SK-N-SH (cell line): ENCODE results near the gene BRS3. TPM values are rescaled to one million over a fixed set of nuclear protein-coding genes. Genes with fewer than 3 reads are reported as not detected.

Experiments
- CTCF ChIA-PET: fragments of 300-600, 350-600 bp; formaldehyde crosslinking; extraction: SDS; loops from one replicate; lab custom pipeline; 2021; lab: Yijun Ruan, JAX
- POLR2A ChIA-PET: fragments of 350-600 bp; sonication (Branson Sonifier 250); formaldehyde crosslinking; extraction: SDS; loops from one replicate; lab custom pipeline; 2020; ENCODE audit warnings: antibody characterized with exemption, inconsistent platforms; lab: Yijun Ruan, JAX
- DNase-seq: peaks from one replicate; pipeline ENCODE4 v3.0.0; 2012
- H2AFZ ChIP-seq: fragments of 200-600 bp; sonication (generic); 2 replicates; pipeline ENCODE4 v1.8.1; 2016; ENCODE audit warnings: antibody characterized with exemption, mild to moderate bottlenecking, low read depth
- H3F3A ChIP-seq: fragments of 200-600 bp; sonication (generic); replicated peaks from 2 replicates; pipeline ENCODE3; 2016; ENCODE audit warnings: antibody characterized with exemption, mild to moderate bottlenecking; ENCODE audit not compliant: insufficient read depth
- H3K27ac ChIP-seq, 2 experiments: fragments of 200-500 bp in 1 of 2; fragments of 200-600 bp in 1 of 2; sonication (Bioruptor generic) in 1 of 2; sonication (generic), shearing (Covaris generic) in 1 of 2; 2 replicates each; pipeline versions ENCODE4 v1.5.1 to v1.6.1; 2014 to 2016; ENCODE audit warnings: low read depth in 2 of 2, inconsistent platforms in 1 of 2, low read length in 1 of 2, mild to moderate bottlenecking in 1 of 2, mixed read lengths in 1 of 2
- H3K27me3 ChIP-seq: fragments of 200-600 bp; sonication (generic), shearing (Covaris generic); 2 replicates; pipeline ENCODE4 v1.6.1; 2016; ENCODE audit warnings: mixed run types; ENCODE audit not compliant: insufficient read depth
- H3K36me3 ChIP-seq, 2 experiments: fragments of 200-500 bp in 1 of 2; fragments of 200-600 bp in 1 of 2; sonication (Bioruptor generic) in 1 of 2; sonication (generic) in 1 of 2; replicated peaks in 1 of 2; 2 replicates each; pipeline versions ENCODE3 to v1.5.1; 2014 to 2016; ENCODE audit warnings: low read length in 1 of 2, mild to moderate bottlenecking in 1 of 2; ENCODE audit not compliant: insufficient read depth in 2 of 2, control insufficient read depth in 1 of 2
- H3K4me1 ChIP-seq, 2 experiments: fragments of 200-500 bp in 1 of 2; fragments of 200-600 bp in 1 of 2; sonication (Bioruptor generic) in 1 of 2; sonication (generic), shearing (Covaris generic) in 1 of 2; 2 replicates each; pipeline versions ENCODE4 v1.5.1 to v1.6.1; 2014 to 2016; ENCODE audit warnings: low read depth in 1 of 2, low read length in 1 of 2, mixed run types in 1 of 2; ENCODE audit not compliant: insufficient read depth in 2 of 2, control insufficient read depth in 1 of 2
- H3K4me2 ChIP-seq: fragments of 200-600 bp; sonication (generic), shearing (Covaris generic); 2 replicates; pipeline ENCODE4 v1.6.1; 2017; ENCODE audit warnings: mixed run types
- H3K4me3 ChIP-seq, 2 experiments: fragments of 200-500 bp in 1 of 2; fragments of 200-600 bp in 1 of 2; sonication (Bioruptor generic) in 1 of 2; sonication (generic), shearing (Covaris generic) in 1 of 2; 2 replicates each; pipeline versions ENCODE4 v1.5.1 to v1.8.1; 2014 to 2016; ENCODE audit warnings: low read depth in 2 of 2, inconsistent platforms in 1 of 2, low read length in 1 of 2, mild to moderate bottlenecking in 1 of 2, mixed read lengths in 1 of 2, moderate library complexity in 1 of 2
- H3K79me2 ChIP-seq: fragments of 200-600 bp; sonication (generic); 2 replicates; pipeline ENCODE4 v1.8.1; 2017; ENCODE audit warnings: mild to moderate bottlenecking; ENCODE audit not compliant: insufficient read depth
- H3K9ac ChIP-seq: fragments of 200-600 bp; sonication (generic); 2 replicates; pipeline ENCODE4 v1.6.1; 2017; ENCODE audit warnings: mixed run types
- H3K9me2 ChIP-seq: fragments of 200-600 bp; sonication (generic); 2 replicates; pipeline ENCODE4 v1.6.1; 2017; ENCODE audit warnings: mixed run types
- H3K9me3 ChIP-seq: fragments of 200-600 bp; sonication (generic); 2 replicates; pipeline ENCODE4 v1.6.1; 2017; ENCODE audit warnings: mixed run types, mild to moderate bottlenecking, moderate library complexity
- H4K20me1 ChIP-seq: fragments of 200-600 bp; sonication (generic); 2 replicates; pipeline ENCODE4 v1.6.1; 2017; ENCODE audit warnings: mild to moderate bottlenecking, mixed run types; ENCODE audit not compliant: insufficient read depth
- EZH2phosphoT487 ChIP-seq: fragments of 200-600 bp; sonication (generic); IDR thresholded peaks from 2 replicates; pipeline ENCODE4 v1.6.1; 2017; ENCODE audit warnings: low read depth, mixed run types, mild to moderate bottlenecking, antibody characterized with exemption, moderate library complexity, borderline replicate concordance
- FOSL2 ChIP-seq: IDR thresholded peaks from 2 replicates; pipeline ENCODE4 v1.4.0; 2012; ENCODE audit warnings: low read depth, mild to moderate bottlenecking, moderate library complexity, borderline replicate concordance
- GABPA ChIP-seq: IDR thresholded peaks from 2 replicates; pipeline ENCODE4 v1.4.0; 2012; ENCODE audit warnings: low read depth, mild to moderate bottlenecking
- MEF2A ChIP-seq: IDR thresholded peaks from 2 replicates; pipeline ENCODE4 v1.4.0; 2012; ENCODE audit warnings: low read depth, borderline replicate concordance
- NRF1 ChIP-seq: IDR thresholded peaks from 2 replicates; pipeline ENCODE4 v1.6.1; 2012; ENCODE audit warnings: low read depth, mild to moderate bottlenecking, low read length
- PBX3 ChIP-seq: IDR thresholded peaks from 2 replicates; pipeline ENCODE4; 2012
- POLR2AphosphoS5 ChIP-seq: IDR thresholded peaks from 2 replicates; pipeline ENCODE4 v1.6.1; 2012; ENCODE audit warnings: low read depth, low read length
- RCOR1 ChIP-seq: fragments of 150-350 bp; IDR thresholded peaks from 2 replicates; pipeline ENCODE4 v1.6.1; 2017; ENCODE audit warnings: antibody characterized with exemption, low read length
- RFX5 ChIP-seq: IDR thresholded peaks from 2 replicates; pipeline ENCODE4 v1.6.1; 2012; ENCODE audit warnings: mild to moderate bottlenecking, improper control_type of control experiment, low read length
- SIN3A ChIP-seq: IDR thresholded peaks from 2 replicates; pipeline ENCODE4 v1.6.1; 2012; ENCODE audit warnings: low read depth, mild to moderate bottlenecking, low read length, moderate library complexity, borderline replicate concordance
- TEAD4 ChIP-seq: IDR thresholded peaks from 2 replicates; pipeline ENCODE4 v1.4.0; 2012; ENCODE audit warnings: mild to moderate bottlenecking, borderline replicate concordance; ENCODE audit not compliant: insufficient read depth
- YY1 ChIP-seq: IDR thresholded peaks from 2 replicates; pipeline ENCODE4 v1.4.0; 2012; ENCODE audit warnings: low read depth, mild to moderate bottlenecking
- ZBTB33 ChIP-seq: IDR thresholded peaks from 2 replicates; pipeline ENCODE4 v1.4.0; 2012; ENCODE audit warnings: low read depth, borderline replicate concordance
- WGBS: methylation state at CpG from one replicate; pipeline ENCODE4 v1.1.6; 2017; ENCODE audit warnings: low lambda C conversion rate; 5-methylcytosine and 5-hydroxymethylcytosine counted together
- polyA plus RNA-seq, 3 experiments: library from polyadenylated mRNA; depleted of rRNA; stranded (reverse); fragments of >200 nt; gene quantifications; 2 replicates each; pipeline ENCODE4 v1.2.3, GENCODE V29; 2012
- TF ChIP-seq, protein P1 (sequence below): fragments of 150-350 bp; IDR thresholded peaks from 2 replicates; pipeline ENCODE4 v1.6.1; 2016; ENCODE audit warnings: mild to moderate bottlenecking, low read depth, low read length
- TF ChIP-seq, protein P2 (sequence below): IDR thresholded peaks from 2 replicates; pipeline ENCODE4 v1.4.0; 2012; ENCODE audit warnings: low read depth, borderline replicate concordance

BRS3 gene
- polyA plus RNA-seq, 1 of the 3 experiments (the other 2 are of a cell fraction) = not detected

- Histone ChIP-seq H2AFZ (no peak overlapping the region), H3K4me3 (no peak overlapping the region)
- POLR2A ChIA-PET = no interaction called here
Measured at GRCh38 chrX:136467303-136467702, 20.4 kb upstream of the BRS3 start.

GRCh38 chrX:136468391-136469103 lies 19.2 kb upstream of the BRS3 start:
- no peak overlapping the region for H3K4me3 ChIP-seq
- no peaks in the 10 kb centered on the region for H4K20me1 ChIP-seq
- no peak for DNase-seq
- ChIA-PET CTCF (no interaction called here), POLR2A (no interaction called here)
- no peak overlapping the region for H3K4me2 ChIP-seq
- H3F3A ChIP-seq = no peaks in the 10 kb centered on the region
- H3K9me3 ChIP-seq = no peaks in the 10 kb centered on the region
- H3K36me3 ChIP-seq = no peaks in the 10 kb centered on the region
- no peak overlapping the region for H2AFZ ChIP-seq
- 41% methylated on average over 2 of the region's 2 CpGs for WGBS
- H3K27ac ChIP-seq = no peak overlapping the region
- TF ChIP-seq SIN3A = no peak
- TF ChIP-seq PBX3 = no peak
- TF ChIP-seq NRF1 = no peak
- TF ChIP-seq POLR2AphosphoS5 = no peak
- no peak for TF ChIP-seq FOSL2
- TF ChIP-seq GABPA = no peak
- TF ChIP-seq, protein P1, sequence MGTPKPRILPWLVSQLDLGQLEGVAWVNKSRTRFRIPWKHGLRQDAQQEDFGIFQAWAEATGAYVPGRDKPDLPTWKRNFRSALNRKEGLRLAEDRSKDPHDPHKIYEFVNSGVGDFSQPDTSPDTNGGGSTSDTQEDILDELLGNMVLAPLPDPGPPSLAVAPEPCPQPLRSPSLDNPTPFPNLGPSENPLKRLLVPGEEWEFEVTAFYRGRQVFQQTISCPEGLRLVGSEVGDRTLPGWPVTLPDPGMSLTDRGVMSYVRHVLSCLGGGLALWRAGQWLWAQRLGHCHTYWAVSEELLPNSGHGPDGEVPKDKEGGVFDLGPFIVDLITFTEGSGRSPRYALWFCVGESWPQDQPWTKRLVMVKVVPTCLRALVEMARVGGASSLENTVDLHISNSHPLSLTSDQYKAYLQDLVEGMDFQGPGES = no peak
- TF ChIP-seq RCOR1 = no peak
- no peak for TF ChIP-seq RFX5
- no peaks in the 10 kb centered on the region for H3K4me1 ChIP-seq
- H3K9me2 ChIP-seq = no peaks in the 10 kb centered on the region
- no peaks in the 10 kb centered on the region for H3K79me2 ChIP-seq
- no peaks in the 10 kb centered on the region; the same call in 1 of the 2 replicates for H3K27me3 ChIP-seq
- no peak overlapping the region for H3K9ac ChIP-seq

More at GRCh38 chrX:136467303-136467702, 20.4 kb upstream of the BRS3 start:
- CTCF ChIA-PET = interaction anchor here (1.0 to 1.6 kb wide), 3 partner anchors 10 to 199 kb away, joined by 3 to 5 read pairs (median 3); no protein-coding TSS in a partner anchor
- Histone ChIP-seq H3K9ac (no peak overlapping the region), H3K36me3 (no peaks in the 10 kb centered on the region), H3K4me1 (no peaks in the 10 kb centered on the region), H4K20me1 (no peaks in the 10 kb centered on the region), H3K9me2 (no peaks in the 10 kb centered on the region), H3K79me2 (no peaks in the 10 kb centered on the region), H3K4me2 (no peak overlapping the region), H3K27me3 (no peaks in the 10 kb centered on the region; the same call in 1 of the 2 replicates), H3K27ac (no peak overlapping the region), H3K9me3 (no peaks in the 10 kb centered on the region), H3F3A (no peaks in the 10 kb centered on the region)
- no peak for DNase-seq
- WGBS = 6% methylated on average over 3 of the region's 3 CpGs
- no peak for TF ChIP-seq EZH2phosphoT487
- no peak for TF ChIP-seq MEF2A
- TF ChIP-seq FOSL2 = no peak
- TF ChIP-seq ZBTB33 = no peak
- TF ChIP-seq, protein P2, sequence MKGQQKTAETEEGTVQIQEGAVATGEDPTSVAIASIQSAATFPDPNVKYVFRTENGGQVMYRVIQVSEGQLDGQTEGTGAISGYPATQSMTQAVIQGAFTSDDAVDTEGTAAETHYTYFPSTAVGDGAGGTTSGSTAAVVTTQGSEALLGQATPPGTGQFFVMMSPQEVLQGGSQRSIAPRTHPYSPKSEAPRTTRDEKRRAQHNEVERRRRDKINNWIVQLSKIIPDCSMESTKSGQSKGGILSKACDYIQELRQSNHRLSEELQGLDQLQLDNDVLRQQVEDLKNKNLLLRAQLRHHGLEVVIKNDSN = no peak
- no peak for TF ChIP-seq TEAD4
- no peak for TF ChIP-seq NRF1
- no peak for TF ChIP-seq YY1
